HPDE6-E6E7 (cell line): Measurements from ENCODE around the gene BCL7C.
"Not testable (repeated sequence)": the region's sequence is repeated elsewhere in the genome, so short reads cannot be mapped to it uniquely, and the experiment has no call there.

ENCODE experiments used
- DNase-seq: peaks from one replicate; pipeline ENCODE4 v3.0.0; 2011; ENCODE audit warnings: missing footprints; ENCODE audit errors: extremely low spot score

Gene BCL7C

GRCh38 chr16:30895627-30896260 lies 1.9 kb upstream of the BCL7C start:
- peak; percentile 40 for DNase-seq

DNA sequence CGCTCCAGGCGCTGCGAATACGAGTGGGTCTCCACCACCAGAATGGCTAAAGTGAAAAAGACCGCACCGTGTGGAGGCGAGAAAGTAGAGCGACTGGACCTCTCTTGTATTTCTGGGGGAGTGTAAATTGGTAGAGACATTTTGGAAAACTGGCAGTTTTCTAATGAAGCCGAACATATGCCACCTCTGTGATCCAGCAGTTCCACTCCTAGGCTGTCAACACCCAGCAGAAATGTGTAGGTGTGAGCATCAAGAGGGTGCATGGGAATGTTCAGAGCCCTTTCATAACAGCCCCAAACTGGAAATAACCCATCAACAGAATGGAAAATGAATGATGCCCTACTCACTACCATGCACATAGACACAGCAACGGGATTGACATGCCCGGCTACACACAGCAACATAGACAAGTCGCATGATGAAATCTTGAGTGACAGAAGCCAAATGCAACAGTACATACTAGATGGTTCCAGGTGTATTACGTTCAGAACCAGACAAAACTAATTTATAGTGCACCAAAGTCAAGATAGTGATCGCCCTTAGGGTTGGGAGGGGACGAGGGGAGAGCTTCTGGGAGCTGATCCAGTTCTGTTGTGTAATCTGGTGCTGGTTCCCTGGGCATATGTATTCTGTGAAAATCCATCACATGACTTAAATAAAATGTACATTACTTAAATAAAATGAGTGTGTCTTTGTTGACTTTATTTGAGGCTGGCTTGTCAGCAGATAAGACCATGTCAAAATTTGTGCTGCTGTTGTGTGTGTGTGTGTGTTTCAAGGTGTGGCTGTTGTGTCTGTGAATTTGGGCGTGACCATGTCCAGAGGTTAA lies 877 bp upstream of the BCL7C start:
- no peak for DNase-seq

GRCh38 chr16:30893417-30893743 lies 497 bp downstream of the BCL7C start:
- DNase-seq, result no peak

DNA sequence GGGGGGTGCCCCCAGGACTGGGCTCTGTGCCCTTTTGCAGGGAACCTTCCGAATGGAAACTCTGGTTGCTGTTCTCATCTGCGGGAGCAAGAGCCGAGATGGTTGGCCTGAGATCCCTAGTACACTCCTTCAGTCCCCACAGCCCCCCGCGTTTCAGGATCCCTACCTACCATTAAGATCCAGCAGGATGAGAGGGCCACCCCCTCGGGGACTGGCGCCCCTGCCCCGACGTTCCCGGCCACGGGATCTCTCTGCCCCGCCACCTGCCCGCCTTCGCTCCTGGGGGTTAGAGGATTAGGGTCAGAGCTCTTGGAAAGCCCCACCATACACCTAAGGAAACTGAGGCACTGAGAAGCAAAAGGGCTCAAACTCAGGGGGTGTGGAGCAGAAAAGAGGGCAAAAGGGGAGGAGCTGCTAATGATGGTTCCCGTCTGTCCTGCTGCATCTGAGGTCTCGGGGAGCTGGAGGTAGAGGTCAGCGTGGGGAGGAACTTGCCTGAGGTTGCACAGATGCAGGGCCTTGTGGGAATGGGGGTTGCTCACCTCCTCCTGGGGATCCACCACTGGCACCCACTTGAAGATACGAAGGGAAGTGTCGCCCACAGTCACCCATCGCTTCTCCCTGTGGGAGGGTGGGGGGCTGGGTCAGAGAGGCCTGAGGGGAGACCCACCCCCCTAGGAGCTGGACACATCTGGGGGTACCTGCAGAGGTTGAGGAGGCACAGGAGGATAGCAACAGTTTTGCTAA lies 1.0 kb downstream of the BCL7C start:
- no peak for DNase-seq

- DNase-seq, result not testable (repeated sequence)
Observed at GRCh38 chr16:30891043-30891823, 2.6 kb downstream of the BCL7C start.

- no peak for DNase-seq
Observed at GRCh38 chr16:30889721-30890120, 4.2 kb downstream of the BCL7C start.

- no peak for DNase-seq
Observed at GRCh38 chr16:30888856-30889499, 4.9 kb downstream of the BCL7C start.

GRCh38 chr16:30887927-30888326 lies 6.0 kb downstream of the BCL7C start:
- no peak for DNase-seq

GRCh38 chr16:30886145-30886544 lies 7.7 kb downstream of the BCL7C start:
- no peak for DNase-seq

DNA sequence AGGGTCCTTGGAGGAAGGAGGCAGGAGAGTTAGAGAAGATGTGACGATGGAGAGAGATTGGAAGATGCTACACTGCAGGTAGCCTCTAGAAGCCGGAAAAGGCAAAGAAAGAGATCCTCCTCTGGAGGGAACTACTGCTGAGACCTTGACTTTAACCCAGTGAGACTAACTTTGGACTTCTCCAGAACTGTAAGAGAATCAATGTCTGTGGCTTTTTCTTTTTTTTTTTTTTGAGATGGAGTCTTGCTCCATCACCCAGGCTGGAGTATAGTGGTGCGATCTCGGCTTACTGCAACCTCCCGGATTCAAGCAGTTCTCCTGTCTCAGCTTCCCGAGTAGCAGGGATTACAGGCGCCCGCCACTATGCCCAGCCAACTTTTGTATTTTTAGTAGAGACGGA lies 8.7 kb downstream of the BCL7C start:
- no peak for DNase-seq

- no peak for DNase-seq
Observed at GRCh38 chr16:30884760-30885159, 9.1 kb downstream of the BCL7C start.

DNA sequence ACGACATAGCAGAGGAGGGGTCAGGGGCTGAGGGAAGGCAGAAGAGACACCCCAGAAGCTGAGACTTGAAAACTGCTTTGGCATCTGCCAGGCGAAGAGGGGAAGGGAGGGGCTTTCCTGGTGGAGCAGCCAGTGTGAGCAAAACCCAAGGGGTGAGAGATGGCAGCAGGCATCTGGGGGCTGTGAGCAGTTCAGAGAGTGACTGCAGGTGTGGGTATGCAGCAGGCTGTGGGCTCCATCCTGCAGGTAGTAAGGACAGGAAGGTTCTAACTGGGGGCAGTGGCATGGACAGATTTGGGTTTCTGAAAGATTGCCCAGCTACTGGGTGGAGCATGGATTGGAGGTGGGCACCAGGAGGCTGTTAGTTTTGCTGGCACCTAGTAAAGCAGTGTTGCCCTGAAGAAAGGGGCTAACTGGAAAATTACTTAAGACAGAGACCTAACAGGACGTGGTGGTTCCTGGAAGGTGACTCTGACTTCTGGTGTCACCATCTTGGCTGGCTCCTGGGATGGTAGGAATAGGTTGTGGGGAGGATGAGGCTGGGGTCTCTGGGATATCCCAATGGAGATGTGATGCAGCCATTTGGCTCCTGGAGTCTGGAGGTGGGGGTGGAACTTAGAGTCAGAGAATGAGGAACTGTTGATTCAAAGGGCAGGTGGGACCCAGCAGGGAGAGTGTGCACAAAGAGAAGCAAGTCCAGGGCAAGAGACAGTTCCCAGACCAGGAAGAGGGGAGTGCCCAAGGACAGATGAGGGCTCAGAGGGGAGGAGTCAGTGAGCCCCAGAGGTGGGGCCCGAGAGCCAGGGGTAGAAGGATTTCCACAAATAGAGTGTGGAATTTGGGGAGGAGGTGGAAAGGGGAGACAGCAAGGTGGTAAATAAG lies 11.2 kb downstream of the BCL7C start:
- no peak for DNase-seq

GRCh38 chr16:30876867-30877266 lies 17.0 kb downstream of the BCL7C start:
- no peak for DNase-seq

DNA sequence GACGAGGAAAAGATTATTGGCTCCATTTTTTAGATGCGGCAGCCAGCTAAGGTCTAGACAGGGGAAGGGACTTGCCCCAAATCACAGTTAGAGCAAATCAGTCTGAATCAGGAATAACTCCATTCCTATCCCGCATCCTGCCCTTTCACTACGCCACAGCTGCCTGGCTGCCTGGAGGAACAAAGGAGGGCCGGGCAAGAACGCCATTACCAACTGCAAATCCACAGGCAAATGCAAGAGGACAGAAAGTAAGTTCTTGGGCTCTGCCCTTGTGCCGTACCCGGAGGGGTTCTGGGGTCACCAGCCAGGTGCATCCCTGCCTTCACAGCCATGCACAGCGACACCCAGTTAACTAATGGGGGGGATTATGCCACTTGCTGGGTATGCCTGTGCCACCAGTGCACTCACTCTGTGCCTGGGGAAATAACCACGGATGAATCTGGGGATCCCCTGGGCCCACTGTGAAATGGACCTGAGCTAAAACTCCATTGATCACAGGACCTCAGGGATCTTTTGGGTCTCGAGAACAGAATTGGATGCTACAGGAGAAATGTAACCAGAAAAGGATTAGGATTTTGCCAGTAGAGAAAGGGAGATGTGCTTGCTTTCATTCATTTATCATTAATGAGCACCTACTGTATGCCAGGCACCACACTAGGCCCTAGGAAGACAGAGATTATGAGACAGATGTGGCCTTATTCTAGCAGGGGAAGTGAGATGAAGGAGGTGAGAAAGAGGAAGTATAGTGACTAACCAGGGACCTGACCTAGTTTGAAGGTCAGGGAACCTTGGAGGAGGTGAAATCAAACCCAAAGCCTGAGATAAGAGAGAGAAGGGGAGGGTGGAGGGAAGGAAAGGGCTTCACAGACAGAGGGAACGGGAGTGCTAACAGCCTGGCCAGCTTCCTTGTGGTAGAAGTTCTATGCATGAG lies 17.7 kb downstream of the BCL7C start:
- DNase-seq, result no peak

DNA sequence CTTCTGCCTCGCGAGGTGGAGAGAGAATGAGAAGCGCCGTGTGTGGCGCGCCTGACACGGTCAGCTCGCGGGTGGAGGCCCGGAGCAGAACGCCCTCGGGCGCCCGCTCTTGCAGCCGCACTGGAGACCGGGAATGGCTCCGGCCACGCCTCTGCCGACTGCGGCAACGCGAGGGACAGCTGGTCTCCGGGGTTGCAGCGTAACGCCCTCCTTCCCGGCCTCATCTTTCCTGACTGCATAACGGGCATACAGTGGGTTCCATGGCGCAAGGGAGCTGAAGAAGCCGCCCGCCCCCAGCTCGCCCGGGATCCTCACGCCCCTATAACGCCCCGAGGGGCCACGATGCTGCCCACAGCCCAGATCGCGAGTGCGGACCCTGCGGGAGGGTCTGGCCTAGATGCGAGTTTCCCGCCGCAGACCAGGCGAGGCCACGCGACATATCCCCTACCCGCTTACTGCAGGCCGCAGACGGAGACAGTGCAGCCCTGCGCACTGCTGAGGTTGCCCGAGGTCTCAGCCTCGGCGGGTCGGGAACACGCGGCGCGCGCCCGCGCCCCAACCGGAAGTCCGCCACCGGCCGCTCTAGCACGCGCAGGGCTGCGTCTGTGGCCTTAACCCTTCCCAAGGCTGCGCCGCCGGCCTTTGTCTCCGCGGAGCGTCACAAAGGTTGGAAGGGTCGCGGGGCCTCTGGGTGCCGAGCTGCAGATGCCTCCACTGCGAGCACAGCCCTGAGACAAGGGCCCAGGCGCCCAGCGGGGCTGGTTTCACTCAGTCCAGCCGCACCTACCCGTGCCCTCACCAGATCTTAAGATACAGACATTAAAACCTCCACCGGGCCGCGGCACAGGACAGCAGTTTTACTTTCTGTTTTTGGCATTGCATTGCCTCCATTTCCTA lies 18.8 kb downstream of the BCL7C start:
- peak; percentile 83 for DNase-seq

DNA sequence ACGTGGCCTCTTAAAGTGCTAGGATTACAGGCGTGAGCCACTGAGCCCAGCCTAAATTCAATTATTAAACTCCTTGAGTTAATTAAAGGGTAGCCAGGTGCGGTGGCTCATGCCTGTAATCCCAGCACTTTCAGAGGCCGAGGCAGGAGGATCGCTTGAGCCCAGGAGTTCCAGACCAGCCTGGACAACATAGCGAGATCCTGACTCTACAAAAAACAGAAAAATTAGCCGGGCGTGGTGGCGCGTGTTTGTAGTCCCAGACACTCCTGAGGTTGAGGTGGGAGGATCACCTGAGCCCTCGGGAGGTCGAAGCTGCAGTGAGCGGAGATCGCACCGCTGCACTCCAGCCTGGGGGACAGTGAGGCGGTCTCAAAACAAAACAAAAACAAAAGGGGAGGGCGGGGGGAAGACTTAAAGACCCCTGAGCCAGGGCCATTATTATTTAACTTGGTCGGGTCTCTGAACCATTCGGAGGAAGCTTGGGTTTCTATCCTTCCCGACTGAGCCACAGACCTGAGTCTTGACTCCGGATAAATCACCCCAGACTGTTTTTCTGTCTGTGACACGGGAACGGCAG lies 19.5 kb downstream of the BCL7C start:
- DNase-seq, result no peak

GRCh38 chr16:30870904-30871303 lies 23.0 kb downstream of the BCL7C start:
- DNase-seq, result no peak

- no peak for DNase-seq
Observed at GRCh38 chr16:30867747-30868146, 26.1 kb downstream of the BCL7C start.
